Dermis microvascular lymphatic vessel endothelial cell (primary cell): ENCODE measurements around the gene EML6. TPM values are rescaled to one million over a fixed set of nuclear protein-coding genes. Genes with fewer than 3 reads are reported as not detected.
"Not testable (repeated sequence)": the region's sequence is repeated elsewhere in the genome, so short reads cannot be mapped to it uniquely, and the experiment has no call there.

Experiments
- DNase-seq, 2 donors: peaks; one replicate each; pipeline versions ENCODE4 v3.0.0 to v3.0.0-alpha.2; 2010; ENCODE audit warnings: low read depth in 2 of 2
- total RNA-seq: library from RNA; depleted of rRNA; stranded (reverse); fragments of >200 nt; gene quantifications from 2 replicates; pipeline ENCODE4 v1.2.1, GENCODE V29; 2014

EML6 gene
- 0.63 and 0.77 TPM in 2 replicates for total RNA-seq

DNA sequence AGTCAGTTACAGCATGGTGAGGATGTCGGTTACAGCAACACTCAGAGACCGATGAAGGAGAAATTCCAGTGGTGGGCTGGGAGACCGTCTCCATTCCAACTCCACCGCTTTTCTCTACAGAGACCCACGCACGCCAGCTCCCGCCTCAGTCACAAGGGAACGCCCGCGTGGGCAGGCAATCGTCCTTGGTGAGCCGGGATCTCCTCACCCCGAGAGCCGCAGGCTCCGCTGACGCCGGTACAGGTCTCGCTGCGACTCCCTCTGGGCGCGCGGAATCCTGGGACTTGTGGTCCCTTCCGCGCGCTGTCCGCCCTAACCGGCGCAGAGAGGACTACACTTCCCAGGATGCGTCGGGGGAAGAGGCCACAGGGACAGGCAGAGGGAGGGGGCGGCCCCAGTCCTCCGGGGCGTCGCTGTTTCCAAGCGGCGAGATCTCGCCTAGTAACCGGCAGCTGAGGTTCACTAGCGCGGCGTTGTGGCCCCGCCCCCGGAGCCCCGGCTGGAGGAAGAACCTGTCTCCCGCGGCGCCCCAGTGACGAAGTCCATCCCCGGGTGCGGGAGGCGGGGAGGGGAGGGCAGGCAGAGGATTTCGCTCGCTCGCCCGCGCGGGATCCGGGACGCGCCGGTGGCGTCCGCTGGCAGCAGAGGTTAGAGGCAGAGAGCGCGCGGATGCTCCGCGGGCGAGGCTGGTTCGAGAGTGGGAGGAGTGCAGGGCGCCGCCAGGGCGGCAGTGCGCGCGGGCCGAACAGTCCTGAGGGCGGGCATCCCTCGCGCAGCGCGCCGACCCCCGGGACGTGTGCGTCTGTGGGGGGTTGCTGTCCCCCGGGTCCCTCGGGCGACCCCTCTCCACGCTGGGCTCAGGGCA, at the start of gene EML6:
EML6 (plus strand) TSS at position 532 of the 865 bp plus-strand sequence. CDS start 1,400 bp downstream, outside the sequence.
- peak; percentile 94 to 99 for DNase-seq

GRCh38 chr2:54675281-54675680, 48.2 kb upstream of the EML6 start:
- DNase-seq, result no peak

GRCh38 chr2:54675738-54676137, 47.7 kb upstream of the EML6 start:
- DNase-seq, result peak; percentile 64 to 72

DNA sequence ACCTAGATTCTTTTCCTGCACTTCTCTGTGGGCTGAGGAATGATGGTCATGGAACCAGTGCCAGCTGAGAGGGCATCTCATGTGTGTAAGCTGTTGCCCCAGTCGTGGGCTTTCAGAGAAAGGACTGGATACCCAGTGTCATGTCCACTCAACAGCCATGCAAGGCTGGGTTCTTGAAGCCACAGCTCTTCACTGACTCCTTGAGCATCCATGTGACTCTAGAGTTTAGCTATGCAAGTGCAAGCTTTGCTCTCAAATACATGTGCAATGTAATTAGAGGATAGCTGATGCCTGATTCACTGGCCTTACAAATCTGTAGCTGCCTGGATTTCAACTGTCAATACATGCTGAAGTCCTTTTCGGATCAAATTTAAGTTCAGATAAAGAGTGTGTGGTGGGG, 46.8 kb upstream of the EML6 start:
- no peak for DNase-seq

GRCh38 chr2:54677476-54678265, 45.8 kb upstream of the EML6 start:
- DNase-seq, result no peak

DNA sequence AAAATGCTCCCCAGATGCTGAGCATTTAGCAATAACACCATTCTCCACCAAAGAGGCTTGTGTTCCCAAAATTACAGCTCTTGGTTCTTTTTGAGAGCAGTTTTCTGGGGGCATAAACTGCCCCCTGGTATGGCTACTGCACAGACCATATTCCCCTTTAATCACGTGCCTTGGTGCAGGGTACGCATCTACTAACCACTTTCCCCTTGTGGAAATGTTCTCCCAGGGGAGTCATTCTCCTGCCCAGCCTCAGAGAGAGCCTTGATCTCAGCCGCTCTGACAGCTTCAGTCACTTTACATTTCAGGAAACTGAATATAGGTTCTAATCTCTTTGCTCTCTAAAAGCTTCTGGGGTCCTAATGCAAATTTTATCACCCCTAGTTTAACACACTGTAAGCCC, 44.7 kb upstream of the EML6 start:
- DNase-seq, result no peak

- no peak for DNase-seq
These were observed 42.9 kb upstream of the EML6 start for GRCh38 chr2:54680397-54681041.

DNA sequence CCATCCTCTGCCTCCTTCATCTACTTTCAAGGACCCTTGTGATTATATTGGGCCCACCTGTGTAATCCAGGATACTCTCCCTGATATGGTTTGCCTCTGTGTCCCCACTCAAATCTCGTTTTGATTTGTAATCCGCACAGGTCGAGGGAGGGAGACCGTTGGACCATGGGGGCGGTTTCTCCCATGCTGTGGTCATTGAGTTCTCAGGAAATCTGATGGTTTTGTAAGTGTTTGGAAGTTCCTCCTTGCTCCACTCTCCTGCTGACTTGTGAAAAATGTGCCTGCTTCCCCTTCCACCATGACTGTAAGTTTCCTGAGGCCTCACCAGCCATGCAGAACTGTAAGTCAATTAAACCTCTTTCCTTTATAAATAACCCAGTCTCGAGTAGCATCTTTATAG, 42.0 kb upstream of the EML6 start:
- DNase-seq, result no peak

- DNase-seq, result no peak
These were observed 39.9 kb upstream of the EML6 start for GRCh38 chr2:54683596-54683995.

DNA sequence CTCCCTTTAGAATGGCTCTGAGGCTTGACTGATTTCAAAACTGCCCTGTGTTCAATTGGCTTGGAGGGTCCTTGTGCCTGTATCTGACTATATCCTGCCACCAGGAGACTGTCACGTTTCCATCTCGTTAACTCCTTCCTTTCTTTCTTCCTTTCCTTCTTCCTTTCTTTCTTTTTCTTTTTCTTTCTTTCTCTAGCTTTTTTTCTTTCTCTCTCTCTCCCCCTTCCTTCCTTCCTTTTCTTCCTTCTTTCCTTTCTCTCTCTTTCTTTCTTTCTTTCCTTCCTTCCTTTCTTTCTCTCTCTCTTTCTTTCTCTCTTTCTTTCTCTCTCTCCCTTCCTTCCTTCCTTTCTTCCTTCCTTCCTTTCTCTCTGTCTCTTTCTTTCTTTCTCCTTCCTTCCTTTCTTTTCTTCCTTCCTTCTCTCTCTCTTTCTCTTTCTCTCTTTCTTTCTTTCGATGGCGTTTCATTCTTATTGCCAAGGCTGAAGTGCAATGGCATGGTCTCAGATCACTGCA, 38.1 kb upstream of the EML6 start:
- DNase-seq, result no peak

DNA sequence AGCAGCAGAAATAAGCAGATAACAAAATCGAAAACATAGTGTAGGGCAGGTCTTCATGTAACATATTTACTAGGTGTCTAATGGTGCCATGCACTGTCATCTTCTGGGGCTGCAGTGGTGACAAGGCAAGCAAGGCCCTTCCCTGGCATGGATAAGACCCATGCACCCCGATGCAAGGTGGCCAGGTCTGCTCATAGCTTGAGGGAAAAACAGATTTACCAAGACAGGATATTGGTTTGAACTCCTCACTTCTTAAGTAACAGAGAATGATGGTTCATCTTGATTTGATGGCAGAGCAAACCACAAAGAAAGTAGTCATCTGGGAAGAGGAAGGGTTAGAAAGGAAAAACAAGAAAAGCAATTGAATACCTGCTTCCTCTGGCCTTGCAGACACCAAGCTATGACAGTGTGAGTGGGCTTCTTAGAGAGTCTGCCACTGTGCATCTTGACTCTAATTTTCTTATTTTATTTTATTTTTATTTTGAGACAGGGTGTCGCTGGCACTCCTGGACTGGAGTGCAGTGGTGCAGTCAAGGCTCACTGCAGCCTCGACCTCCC, 35.8 kb upstream of the EML6 start:
- no peak for DNase-seq

DNA sequence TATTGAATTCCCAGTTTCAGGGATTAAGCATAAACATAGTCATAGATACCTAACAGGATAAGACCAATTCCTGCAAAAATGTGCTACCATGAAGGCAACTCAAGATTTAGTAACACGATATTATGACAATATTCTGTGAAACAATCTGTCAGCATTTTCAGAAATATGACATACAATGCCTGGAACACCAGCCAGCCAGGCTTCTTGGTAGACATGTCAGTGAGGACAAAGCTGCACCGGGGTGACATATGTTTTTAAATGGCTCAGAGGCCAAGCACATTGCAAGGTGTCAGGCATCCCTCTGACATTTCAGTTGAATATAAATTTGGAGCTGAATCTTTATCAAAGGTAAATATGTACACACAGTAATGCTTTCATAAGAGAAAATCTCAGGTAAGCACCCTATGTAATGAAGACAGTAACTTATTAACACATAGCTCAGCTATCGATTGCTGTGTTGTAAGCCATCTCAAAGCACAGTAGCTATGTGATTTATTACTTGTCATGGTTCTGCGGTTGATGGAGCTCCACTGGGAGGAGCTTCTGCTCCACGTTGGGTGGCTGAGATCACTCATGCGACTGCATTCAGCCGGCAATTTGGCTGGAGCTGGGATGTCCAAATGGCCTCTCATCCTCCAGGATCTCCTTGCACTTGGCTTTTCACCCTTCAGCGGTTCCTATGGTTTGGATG, 31.9 kb upstream of the EML6 start:
- DNase-seq, result no peak

- no peak for DNase-seq
These were observed 30.9 kb upstream of the EML6 start for GRCh38 chr2:54692556-54692955.

DNA sequence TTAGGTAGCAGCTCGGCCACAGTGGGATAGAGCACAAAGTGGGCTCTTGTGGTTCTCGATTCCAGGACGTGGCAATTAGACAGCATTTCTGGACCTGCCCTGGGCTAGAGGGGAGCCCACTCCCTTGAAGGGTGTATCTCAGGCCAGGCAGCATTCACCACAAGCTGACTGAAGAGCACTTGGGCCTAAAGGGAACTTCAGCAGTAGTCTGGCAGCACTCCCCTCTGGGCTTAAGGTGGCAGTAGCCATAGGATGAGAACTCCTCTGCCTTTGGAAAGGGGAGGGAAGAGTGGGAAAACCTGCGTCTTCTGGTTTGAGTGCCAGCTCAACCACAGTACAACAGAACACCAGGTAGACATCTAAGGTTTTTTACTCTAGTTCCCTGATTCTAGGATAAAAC, 28.1 kb upstream of the EML6 start:
- DNase-seq, result no peak

DNA sequence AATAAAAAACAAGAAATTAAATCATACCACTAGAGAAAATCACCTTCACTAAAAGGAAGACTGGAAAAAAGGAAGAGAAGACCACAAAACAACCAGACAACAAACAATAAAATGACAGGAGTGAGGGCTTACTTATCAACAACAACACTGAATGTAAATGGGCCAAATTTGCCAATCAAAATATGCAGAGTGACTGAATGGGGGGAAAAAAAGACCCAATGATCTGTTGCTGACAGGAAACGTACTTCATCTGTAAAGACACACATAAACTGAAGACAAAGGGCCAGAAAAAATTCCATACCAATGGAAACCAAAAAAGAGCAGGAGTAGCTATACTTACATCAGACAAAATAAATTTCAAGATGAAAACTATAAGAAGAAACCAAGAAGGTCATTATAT, 25.5 kb upstream of the EML6 start:
- no peak for DNase-seq

- DNase-seq, result not testable (repeated sequence)
These were observed 24.5 kb upstream of the EML6 start for GRCh38 chr2:54698926-54699325.

- no peak for DNase-seq
These were observed 23.8 kb upstream of the EML6 start for GRCh38 chr2:54699665-54700064.

- DNase-seq, result no peak
These were observed 22.4 kb upstream of the EML6 start for GRCh38 chr2:54701029-54701428.

GRCh38 chr2:54704238-54704637, 19.2 kb upstream of the EML6 start:
- DNase-seq, result no peak

DNA sequence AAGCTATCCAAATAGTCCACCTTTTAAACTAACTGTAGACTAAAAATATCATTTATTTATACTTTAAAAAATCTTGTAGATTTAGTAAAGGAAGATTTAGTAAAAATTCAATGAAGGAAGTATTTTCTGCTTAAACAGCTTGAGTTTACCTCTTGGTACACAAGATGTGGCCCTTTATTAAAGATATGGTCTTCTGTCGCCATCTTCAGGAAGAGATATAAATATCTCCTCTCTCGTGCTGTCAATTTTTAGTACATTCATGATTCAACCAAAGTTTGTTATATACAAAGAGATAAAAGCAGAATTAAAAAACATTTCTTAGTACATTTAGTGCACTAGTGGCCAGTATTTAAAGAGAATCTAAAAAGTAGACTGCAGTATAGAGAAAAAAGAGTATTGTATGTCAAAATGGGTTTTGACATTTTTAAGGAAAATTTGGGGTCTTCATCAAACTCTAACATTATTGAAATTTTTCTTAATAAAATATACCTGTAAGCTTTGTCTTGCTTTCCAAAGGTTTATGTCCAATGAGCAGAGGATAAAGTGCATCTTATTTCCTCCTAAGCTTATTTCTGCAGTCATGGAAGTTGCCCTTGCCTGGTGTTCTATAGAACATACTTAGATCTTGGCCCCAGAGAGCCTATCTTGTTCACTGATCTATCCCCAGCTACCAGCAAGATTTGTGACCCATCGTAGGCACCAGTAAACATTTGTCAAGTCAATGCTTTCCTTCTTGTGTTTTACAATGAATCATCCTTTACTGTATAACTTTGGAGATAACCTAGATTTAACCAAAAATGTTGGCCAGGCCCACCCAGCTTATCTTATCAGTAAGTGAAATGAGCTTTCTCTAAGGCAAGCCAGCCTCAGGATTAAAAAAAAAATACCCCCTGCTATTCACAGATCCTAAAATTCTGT, 18.5 kb upstream of the EML6 start:
- DNase-seq, result peak; percentile 54 to 71
